AG09319 (cell line): ENCODE results near the gene ZNF219.
A peak's percentile ranks its signal among the peaks of the same experiment; 100 is the strongest.

ENCODE experiments used
- DNase-seq: peaks from one replicate; pipeline ENCODE4 v3.0.0-alpha.2; 2010; ENCODE audit warnings: low read depth; ENCODE audit errors: extremely low read depth
- TF ChIP-seq, protein P1 (sequence below): IDR thresholded peaks from 2 replicates; pipeline ENCODE4 v1.5.1; 2011; ENCODE audit warnings: low read depth, mild to moderate bottlenecking, inconsistent platforms, low read length, moderate library complexity

ZNF219 gene

DNA sequence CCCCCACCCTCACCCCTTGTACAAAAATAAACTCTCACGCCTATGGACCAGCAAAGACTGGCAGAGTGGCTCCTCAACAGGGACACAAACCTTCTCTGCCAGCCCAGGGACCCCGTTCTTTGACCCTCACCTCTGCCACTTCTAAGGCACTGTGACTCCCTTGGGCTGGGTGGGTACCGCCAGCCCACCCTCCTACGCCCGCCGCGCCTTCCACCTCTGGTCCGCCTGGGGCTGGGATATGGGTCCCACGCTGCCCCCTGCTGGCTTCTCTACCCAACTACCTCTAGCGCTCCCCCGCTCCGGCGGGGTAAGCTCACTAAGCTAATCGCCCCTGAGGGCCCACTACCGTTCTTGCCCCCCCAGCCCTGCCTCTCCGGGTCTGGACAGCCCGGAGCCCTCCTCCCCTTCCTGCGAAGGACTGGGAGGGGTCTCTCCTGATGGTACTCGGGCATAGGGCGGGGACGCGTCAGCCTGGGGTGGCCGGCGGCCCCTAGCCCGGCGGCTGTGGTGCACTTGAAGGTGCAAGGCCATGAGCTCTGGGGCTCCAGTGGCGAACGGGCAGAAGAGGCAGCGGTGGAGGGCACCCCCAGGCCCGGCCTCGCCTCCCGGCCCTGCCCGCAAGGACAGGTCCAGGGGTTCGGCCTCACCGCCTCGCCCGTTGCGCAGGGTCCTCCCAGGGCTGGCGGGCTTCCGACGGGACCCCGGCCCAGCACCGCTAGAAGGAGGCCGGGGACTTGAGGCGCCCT is 8.1 kb downstream of the ZNF219 start:
- TF ChIP-seq, protein P1, sequence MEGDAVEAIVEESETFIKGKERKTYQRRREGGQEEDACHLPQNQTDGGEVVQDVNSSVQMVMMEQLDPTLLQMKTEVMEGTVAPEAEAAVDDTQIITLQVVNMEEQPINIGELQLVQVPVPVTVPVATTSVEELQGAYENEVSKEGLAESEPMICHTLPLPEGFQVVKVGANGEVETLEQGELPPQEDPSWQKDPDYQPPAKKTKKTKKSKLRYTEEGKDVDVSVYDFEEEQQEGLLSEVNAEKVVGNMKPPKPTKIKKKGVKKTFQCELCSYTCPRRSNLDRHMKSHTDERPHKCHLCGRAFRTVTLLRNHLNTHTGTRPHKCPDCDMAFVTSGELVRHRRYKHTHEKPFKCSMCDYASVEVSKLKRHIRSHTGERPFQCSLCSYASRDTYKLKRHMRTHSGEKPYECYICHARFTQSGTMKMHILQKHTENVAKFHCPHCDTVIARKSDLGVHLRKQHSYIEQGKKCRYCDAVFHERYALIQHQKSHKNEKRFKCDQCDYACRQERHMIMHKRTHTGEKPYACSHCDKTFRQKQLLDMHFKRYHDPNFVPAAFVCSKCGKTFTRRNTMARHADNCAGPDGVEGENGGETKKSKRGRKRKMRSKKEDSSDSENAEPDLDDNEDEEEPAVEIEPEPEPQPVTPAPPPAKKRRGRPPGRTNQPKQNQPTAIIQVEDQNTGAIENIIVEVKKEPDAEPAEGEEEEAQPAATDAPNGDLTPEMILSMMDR, result peak; percentile 45
- no peak for DNase-seq

DNA sequence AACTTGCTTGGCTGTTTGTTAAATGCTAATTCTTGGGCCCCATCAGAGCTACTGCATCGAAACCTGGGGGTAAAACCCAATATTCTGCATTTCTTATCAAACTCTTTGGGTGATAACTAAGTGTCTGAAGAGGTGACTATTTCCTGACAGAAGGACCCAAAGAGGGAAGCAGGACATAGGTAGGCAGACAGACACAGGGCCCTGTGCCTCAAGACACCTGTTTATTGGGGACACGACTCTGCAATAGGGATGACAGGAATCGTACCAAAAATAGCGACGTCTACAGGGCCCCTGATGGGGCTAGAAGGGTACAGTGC is 8.6 kb downstream of the ZNF219 start:
- DNase-seq, result no peak
- TF ChIP-seq, protein P1, result no peak

DNA sequence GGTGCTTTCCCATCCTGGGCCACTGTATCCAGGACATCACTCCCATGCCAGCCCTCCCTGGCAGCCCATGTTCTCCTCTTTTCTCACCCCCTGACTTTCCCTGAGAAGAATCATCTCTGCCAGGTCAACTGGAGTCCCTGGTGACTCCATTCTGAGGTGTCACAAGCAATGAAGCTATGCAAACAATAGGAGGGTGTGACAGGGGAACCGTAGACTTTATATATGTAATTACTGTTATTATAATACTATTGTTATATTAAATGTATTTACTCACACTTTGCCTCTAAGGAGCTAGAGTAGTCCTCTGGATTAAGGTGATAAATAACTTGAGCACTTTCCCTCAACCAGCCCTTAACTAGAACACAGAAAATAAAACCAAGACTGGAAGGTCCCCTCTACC is 9.2 kb downstream of the ZNF219 start:
- TF ChIP-seq, protein P1, result no peak
- no peak for DNase-seq

DNA sequence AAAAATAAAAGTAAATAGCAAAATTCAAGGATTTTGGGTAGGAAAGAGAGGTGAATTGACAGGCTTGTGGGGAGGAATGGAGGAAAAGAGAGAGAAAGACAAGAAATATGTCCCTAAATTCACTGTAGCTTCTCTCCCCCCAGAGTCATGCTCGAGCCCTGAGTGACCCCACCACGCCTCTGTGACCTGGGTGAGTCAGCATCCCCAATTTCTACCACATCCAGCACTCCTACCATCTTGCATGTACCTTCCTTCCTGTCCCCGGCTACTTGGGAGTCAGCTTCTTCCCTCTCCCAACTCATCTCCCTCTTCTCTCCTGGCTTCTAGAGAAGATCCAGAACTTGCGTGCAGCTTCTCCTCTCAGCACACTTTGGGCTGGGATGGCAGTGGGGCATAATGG is 9.8 kb downstream of the ZNF219 start:
- TF ChIP-seq, protein P1, result no peak
- DNase-seq, result no peak

DNA sequence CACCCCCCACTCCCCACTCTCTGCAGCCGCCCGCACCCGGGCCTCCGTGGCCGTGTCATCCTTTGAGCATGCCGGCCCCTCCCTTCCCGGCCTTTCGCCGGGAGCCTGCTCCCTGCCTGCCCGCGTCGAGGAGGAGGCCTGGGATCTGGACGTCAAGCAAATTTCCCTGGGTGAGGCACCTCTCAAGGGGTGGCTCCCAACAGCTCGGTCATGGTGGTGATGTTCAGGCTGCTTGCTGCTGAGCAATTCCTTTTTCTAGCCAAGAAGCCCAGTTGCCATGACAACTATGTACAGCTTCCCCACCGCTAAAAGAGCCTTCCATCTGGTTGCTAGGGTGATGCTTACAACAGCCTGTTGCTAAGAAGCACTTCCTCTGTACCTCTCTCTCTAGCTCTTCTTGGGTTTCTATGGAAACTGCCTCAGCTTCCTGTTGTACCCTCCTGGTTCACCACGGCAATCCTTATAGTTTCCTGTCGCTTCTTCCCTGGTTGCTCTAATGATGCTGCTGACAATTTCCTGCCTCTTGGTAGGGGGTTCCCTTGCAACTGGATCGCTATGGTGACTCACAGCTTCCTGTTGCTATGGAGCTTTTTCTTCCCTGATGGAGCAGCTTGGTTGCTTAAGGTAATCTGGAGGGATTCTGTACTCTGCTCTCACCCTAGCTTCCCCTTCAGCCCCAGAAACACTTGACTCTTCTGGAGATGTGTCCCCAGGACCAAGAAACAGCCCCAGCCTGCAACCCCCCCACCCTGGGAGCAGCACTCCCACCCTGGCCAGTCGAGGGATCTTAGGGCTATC is 11.0 kb downstream of the ZNF219 start:
- TF ChIP-seq, protein P1, result no peak
- peak; percentile 90 for DNase-seq

DNA sequence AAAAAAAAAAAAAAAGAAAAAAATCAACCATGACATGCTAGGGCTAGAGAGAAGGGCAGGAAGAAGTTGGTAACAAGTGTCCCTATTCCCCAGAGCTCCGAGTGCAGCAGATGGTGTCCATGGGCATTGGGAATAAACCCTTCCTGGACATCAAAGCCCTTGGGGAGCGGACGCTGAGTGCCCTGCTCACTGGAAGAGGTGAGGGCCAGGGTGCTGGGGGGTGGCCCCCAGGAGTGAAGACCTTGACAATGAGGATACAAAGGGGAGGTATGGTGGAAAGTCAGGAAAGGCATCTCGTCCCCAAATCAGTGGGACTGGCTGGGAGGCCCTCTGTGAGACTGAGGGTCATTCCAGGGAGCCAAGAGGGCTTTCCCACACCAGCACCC is 11.6 kb downstream of the ZNF219 start:
- TF ChIP-seq, protein P1, result no peak
- no peak for DNase-seq
